Lung (tissue), 12 donors: ENCODE measurements around the gene MED4. TPM values are rescaled to one million over a fixed set of nuclear protein-coding genes. Genes with fewer than 3 reads are reported as not detected.

Source experiments
- ATAC-seq: fragments of 200-7000 bp; cut with Tn5 transposase; one replicate; pipeline ENCODE4 v1.9.1; 2020; ENCODE audit warnings: moderate number of reproducible peaks; ENCODE audit not compliant: insufficient read depth, low FRiP score
- DNase-seq, 3 donors: peaks; one replicate each; pipeline ENCODE4 v3.0.0-alpha.2; 2013 to 2017
- H3K27ac ChIP-seq, 2 donors: one replicate each; pipeline ENCODE4 v1.5.1; 2013; ENCODE audit warnings: mild to moderate bottlenecking in 2 of 2, moderate library complexity in 2 of 2, control low read depth in 1 of 2, inconsistent platforms in 1 of 2, low read depth in 1 of 2, low read length in 1 of 2
- H3K27me3 ChIP-seq, 3 donors: one replicate each; pipeline ENCODE4 v1.5.1; 2013; ENCODE audit warnings: low read length in 2 of 3; ENCODE audit not compliant: control insufficient read depth in 3 of 3, insufficient read depth in 3 of 3
- H3K36me3 ChIP-seq, 4 donors: one replicate each; pipeline ENCODE4 v1.5.1; 2013; ENCODE audit warnings: low read length in 4 of 4, mild to moderate bottlenecking in 1 of 4, moderate library complexity in 1 of 4; ENCODE audit not compliant: control insufficient read depth in 4 of 4, insufficient read depth in 4 of 4
- H3K4me1 ChIP-seq, 5 donors: one replicate each; pipeline ENCODE4 v1.5.1; 2013; ENCODE audit warnings: low read length in 5 of 5, mild to moderate bottlenecking in 2 of 5, moderate library complexity in 1 of 5; ENCODE audit not compliant: control insufficient read depth in 5 of 5, insufficient read depth in 5 of 5
- H3K4me3 ChIP-seq: one replicate; pipeline ENCODE4 v1.5.1; 2013; ENCODE audit warnings: mild to moderate bottlenecking, control low read depth, moderate library complexity
- H3K9ac ChIP-seq, 2 donors: one replicate each; pipeline ENCODE4 v1.5.1; 2013; ENCODE audit warnings: low read length in 2 of 2, control low read depth in 1 of 2; ENCODE audit not compliant: insufficient read depth in 1 of 2
- H3K9me3 ChIP-seq, 4 donors: one replicate each; pipeline ENCODE4 v1.5.1; 2013; ENCODE audit warnings: low read length in 3 of 4, mild to moderate bottlenecking in 1 of 4, moderate library complexity in 1 of 4; ENCODE audit not compliant: control insufficient read depth in 4 of 4, insufficient read depth in 3 of 4
- CTCF ChIP-seq: IDR thresholded peaks from 2 replicates; pipeline ENCODE4 v1.5.1; 2012; ENCODE audit warnings: mild to moderate bottlenecking; ENCODE audit errors: control extremely low read depth, extremely low read depth
- WGBS, 2 donors: extraction: QIAGEN DNeasy Blood & Tissue Kit; methylation state at CpG; one replicate each; pipeline ENCODE4 v1.1.7; 2013; 5-methylcytosine and 5-hydroxymethylcytosine counted together
- polyA plus RNA-seq, 2 donors: library from polyadenylated mRNA; stranded (reverse); fragments of 200-250 nt; gene quantifications; one replicate each; pipeline ENCODE4 v1.2.1, GENCODE V29; 2013
- total RNA-seq, 2 donors: library from RNA; depleted of rRNA in 1 of 2; stranded (reverse); fragments of >200 nt in 1 of 2; gene quantifications; one replicate each; pipeline ENCODE4 v1.2.1, GENCODE V29; 2014 to 2021
- donor health status: control.
- donor health status: control.
- donor health status: Bipolar disorder and iron deficiency.
- donor health status: healthy.
- donor health status: DM: yes; HTN: yes; CAD: no.

The MED4 gene
- total and polyA plus RNA-seq, 4 donors = 37.7 to 69.8 (median 47.6) TPM

- no peak for ATAC-seq
- H3K27ac ChIP-seq = no peak overlapping the region
- no peaks in the 10 kb centered on the region for H3K36me3 ChIP-seq
- WGBS, 2 donors = 81 to 85% methylated on average over 5 of the region's 5 CpGs
- H3K4me1 ChIP-seq = peaks cover 0 to 24% (median 0%) of the 10 kb centered on the region in 5 donors
- H3K4me3 ChIP-seq = no peak overlapping the region
- H3K9me3 ChIP-seq = no peaks in the 10 kb centered on the region
- no peaks in the 10 kb centered on the region for H3K27me3 ChIP-seq
- no peak for DNase-seq
- TF ChIP-seq CTCF = no peak
- no peak overlapping the region for H3K9ac ChIP-seq
These were observed 18.2 kb upstream of the MED4 start for GRCh38 chr13:48112896-48113755.

GRCh38 chr13:48110931-48111721 is 16.2 kb upstream of the MED4 start:
- H3K27me3 ChIP-seq = no peaks in the 10 kb centered on the region
- H3K9ac ChIP-seq = no peak overlapping the region
- TF ChIP-seq CTCF = no peak
- DNase-seq (no peak), ATAC-seq (no peak)
- H3K4me1 ChIP-seq = peaks cover 0 to 24% (median 0%) of the 10 kb centered on the region in 5 donors
- H3K4me3 ChIP-seq = no peak overlapping the region
- no peaks in the 10 kb centered on the region for H3K9me3 ChIP-seq
- peak overlapping the region; percentile 73 to 82 for H3K27ac ChIP-seq
- WGBS, 2 donors = 41 to 69% methylated on average over 3 of the region's 3 CpGs
- no peaks in the 10 kb centered on the region for H3K36me3 ChIP-seq

GRCh38 chr13:48110132-48110868 is 15.4 kb upstream of the MED4 start:
- H3K4me1 ChIP-seq = peaks cover 0 to 24% (median 0%) of the 10 kb centered on the region in 5 donors
- ATAC-seq = no peak
- 49 to 69% methylated on average over 3 of the region's 3 CpGs for WGBS, 2 donors
- no peak for TF ChIP-seq CTCF
- H3K9me3 ChIP-seq = no peaks in the 10 kb centered on the region
- H3K4me3 ChIP-seq = no peak overlapping the region
- no peak overlapping the region for H3K9ac ChIP-seq
- no peaks in the 10 kb centered on the region for H3K36me3 ChIP-seq
- no peak for DNase-seq
- peak overlapping the region in 1 of 2 donors; percentile 35 for H3K27ac ChIP-seq
- no peaks in the 10 kb centered on the region for H3K27me3 ChIP-seq
